SK-N-SH treated with all-trans-retinoic acid at 6 μM for 48 hours (cell line): ENCODE data around the gene CCDC3.

Experiments used
- ATAC-seq: fragments of 200-7000 bp; cut with Tn5 transposase; 3 replicates; pipeline ENCODE4 v1.9.1; 2020; ENCODE audit warnings: mild to moderate bottlenecking, moderate library complexity
- BACH2 ChIP-seq: fragments of 250-450 bp; sonication (Bioruptor Pico); IDR thresholded peaks from 2 replicates; pipeline ENCODE4 v1.9.0; 2021; ENCODE audit warnings: mild to moderate bottlenecking, borderline replicate concordance
- CREB5 ChIP-seq: fragments of 250-450 bp; sonication (Bioruptor Pico); IDR thresholded peaks from 2 replicates; pipeline ENCODE4 v1.5.1; 2020; ENCODE audit warnings: low read depth, mild to moderate bottlenecking, moderate library complexity
- CSDC2 ChIP-seq: fragments of 250-450 bp; sonication (Bioruptor Pico); IDR thresholded peaks from 2 replicates; pipeline ENCODE4 v1.5.0; 2020; ENCODE audit warnings: mild to moderate bottlenecking, moderate library complexity
- CSRNP3 ChIP-seq: fragments of 250-450 bp; sonication (Bioruptor Pico); IDR thresholded peaks from 2 replicates; pipeline ENCODE4 v1.5.1; 2021; ENCODE audit warnings: mild to moderate bottlenecking, moderate library complexity
- ESRRG ChIP-seq: fragments of 250-450 bp; sonication (Bioruptor Pico); IDR thresholded peaks from 2 replicates; pipeline ENCODE4 v1.6.1; 2021; ENCODE audit warnings: mild to moderate bottlenecking
- ISL1 ChIP-seq: fragments of 250-450 bp; sonication (Bioruptor Pico); IDR thresholded peaks from 2 replicates; pipeline ENCODE4 v2.1.2; 2022; ENCODE audit warnings: mild to moderate bottlenecking, moderate library complexity
- OSR1 ChIP-seq: fragments of 250-450 bp; sonication (Bioruptor Pico); IDR thresholded peaks from 2 replicates; pipeline ENCODE4 v1.8.0; 2022; ENCODE audit warnings: moderate library complexity, mild to moderate bottlenecking, inconsistent platforms
- PATZ1 ChIP-seq: fragments of 250-450 bp; sonication (Bioruptor Pico); IDR thresholded peaks from 2 replicates; pipeline ENCODE4 v1.8.0; 2020; ENCODE audit warnings: mild to moderate bottlenecking, moderate library complexity, borderline replicate concordance
- POU6F1 ChIP-seq: fragments of 250-450 bp; sonication (Bioruptor Pico); IDR thresholded peaks from 2 replicates; pipeline ENCODE4 v1.8.0; 2021; ENCODE audit warnings: low read depth, mild to moderate bottlenecking, moderate library complexity, borderline replicate concordance
- PPARA ChIP-seq: fragments of 250-450 bp; sonication (Bioruptor Pico); IDR thresholded peaks from 2 replicates; pipeline ENCODE4 v1.5.0; 2020; ENCODE audit warnings: mild to moderate bottlenecking, borderline replicate concordance
- RARB ChIP-seq: fragments of 250-450 bp; sonication (Bioruptor Pico); IDR thresholded peaks from 2 replicates; pipeline ENCODE4 v1.8.0; 2021; ENCODE audit warnings: mild to moderate bottlenecking, moderate library complexity
- TCF4 ChIP-seq: fragments of 250-450 bp; sonication (Bioruptor Pico); IDR thresholded peaks from 2 replicates; pipeline ENCODE4 v1.8.0; 2021; ENCODE audit warnings: mild to moderate bottlenecking, moderate library complexity, borderline replicate concordance
- TOX ChIP-seq: fragments of 250-450 bp; sonication (Bioruptor Pico); IDR thresholded peaks from 2 replicates; pipeline ENCODE4 v1.8.0; 2021; ENCODE audit warnings: mild to moderate bottlenecking, moderate library complexity, borderline replicate concordance
- TSHZ2 ChIP-seq: fragments of 250-450 bp; sonication (Bioruptor Pico); IDR thresholded peaks from 2 replicates; pipeline ENCODE4 v1.5.0; 2020; ENCODE audit warnings: mild to moderate bottlenecking, moderate library complexity
- ZC3H10 ChIP-seq: fragments of 250-450 bp; sonication (Bioruptor Pico); IDR thresholded peaks from 2 replicates; pipeline ENCODE4 v1.5.1; 2021; ENCODE audit warnings: mild to moderate bottlenecking, moderate library complexity
- ZFP3 ChIP-seq: fragments of 250-450 bp; sonication (Bioruptor Pico); IDR thresholded peaks from 2 replicates; pipeline ENCODE4 v1.5.0; 2020; ENCODE audit warnings: mild to moderate bottlenecking, moderate library complexity
- ZFP30 ChIP-seq: fragments of 450-650 bp; formaldehyde crosslinking; IDR thresholded peaks from 2 replicates; pipeline ENCODE4 v1.5.0; 2022; ENCODE audit warnings: mild to moderate bottlenecking, moderate library complexity
- ZNF565 ChIP-seq: fragments of 450-650 bp; formaldehyde crosslinking; conservative IDR thresholded peaks from 2 replicates; pipeline ENCODE4 v1.5.0; 2020; ENCODE audit warnings: low read depth, mild to moderate bottlenecking, moderate library complexity
- ZNF8 ChIP-seq: fragments of 450-650 bp; formaldehyde crosslinking; IDR thresholded peaks from 2 replicates; pipeline ENCODE4 v1.5.0; 2020; ENCODE audit warnings: mild to moderate bottlenecking, moderate library complexity

The CCDC3 gene

GRCh38 chr10:12962556-12962955 lies 39.0 kb downstream of the CCDC3 start:
- no peak for ATAC-seq
- no peak for TF ChIP-seq ZFP3 (CRISPR knock-in tag)
- no peak for TF ChIP-seq TSHZ2 (CRISPR knock-in tag)
- TF ChIP-seq ZC3H10 (CRISPR knock-in tag): no peak
- TF ChIP-seq PATZ1: no peak
- TF ChIP-seq ISL1: no peak
- TF ChIP-seq CSRNP3: no peak
- TF ChIP-seq CREB5 (CRISPR knock-in tag): no peak
- TF ChIP-seq TCF4 (CRISPR knock-in tag): no peak
- no peak for TF ChIP-seq ZFP30 (CRISPR knock-in tag)

- no peak for TF ChIP-seq TOX (CRISPR knock-in tag)
- TF ChIP-seq ZC3H10 (CRISPR knock-in tag): no peak
- TF ChIP-seq ESRRG (CRISPR knock-in tag): no peak
- TF ChIP-seq ZFP3 (CRISPR knock-in tag): no peak
- TF ChIP-seq OSR1 (CRISPR knock-in tag): no peak
- TF ChIP-seq PATZ1: no peak
- no peak for TF ChIP-seq TCF4 (CRISPR knock-in tag)
- TF ChIP-seq ZNF8 (CRISPR knock-in tag): no peak
- TF ChIP-seq CSDC2 (CRISPR knock-in tag): no peak
- TF ChIP-seq BACH2 (CRISPR knock-in tag): no peak
- TF ChIP-seq ZFP30 (CRISPR knock-in tag): no peak
- no peak for TF ChIP-seq PPARA (CRISPR knock-in tag)
- TF ChIP-seq POU6F1 (CRISPR knock-in tag): no peak
- TF ChIP-seq RARB (CRISPR knock-in tag): no peak
- no peak for TF ChIP-seq ISL1
- TF ChIP-seq ZNF565 (CRISPR knock-in tag): no peak
- ATAC-seq: no peak
Measured at GRCh38 chr10:12961416-12962205, 39.9 kb downstream of the CCDC3 start.
